GM19328 (cell line): ENCODE data around the gene FAM72C.
A peak's percentile ranks its signal among the peaks of the same experiment; 100 is the strongest.
"Not testable (repeated sequence)": the region's sequence is repeated elsewhere in the genome, so short reads cannot be mapped to it uniquely, and the experiment has no call there.

Source experiments
- ATAC-seq: cut with Tn5 transposase; IDR thresholded peaks from one replicate; pipeline ENCODE4 v1.9.1; 2021; ENCODE audit warnings: mild to moderate bottlenecking, moderate library complexity; ENCODE audit not compliant: unreplicated experiment

The FAM72C gene

GRCh38 chr1:143971924-143972700 is at the start of gene FAM72C:
Gene FAM72C, minus strand, starts transcription at chr1:143971986. Its CDS starts 845 bp downstream, at chr1:143971141.
- peak; percentile 77 for ATAC-seq

- not testable (repeated sequence) for ATAC-seq
These were observed 48.4 kb upstream of the FAM72C start for GRCh38 chr1:144020001-144020738.

- not testable (repeated sequence) for ATAC-seq
These were observed 47.3 kb upstream of the FAM72C start for GRCh38 chr1:144019101-144019500.

- ATAC-seq: not testable (repeated sequence)
These were observed 43.6 kb upstream of the FAM72C start for GRCh38 chr1:144015180-144015966.

- not testable (repeated sequence) for ATAC-seq
These were observed 42.7 kb upstream of the FAM72C start for GRCh38 chr1:144014528-144014927.

- not testable (repeated sequence) for ATAC-seq
These were observed 42.3 kb upstream of the FAM72C start for GRCh38 chr1:144014121-144014520.

GRCh38 chr1:144012168-144012733 is 40.5 kb upstream of the FAM72C start:
- peak; percentile 99 for ATAC-seq

GRCh38 chr1:144009410-144009809 is 37.6 kb upstream of the FAM72C start:
- not testable (repeated sequence) for ATAC-seq

GRCh38 chr1:144004259-144004658 is 32.5 kb upstream of the FAM72C start:
- ATAC-seq: not testable (repeated sequence)

- ATAC-seq: not testable (repeated sequence)
These were observed 31.7 kb upstream of the FAM72C start for GRCh38 chr1:144003306-144004029.

- peak; percentile 55 for ATAC-seq
These were observed 30.5 kb upstream of the FAM72C start for GRCh38 chr1:144002141-144002881.

- not testable (repeated sequence) for ATAC-seq
These were observed 29.3 kb upstream of the FAM72C start for GRCh38 chr1:144001077-144001476.

- not testable (repeated sequence) for ATAC-seq
These were observed 24.2 kb upstream of the FAM72C start for GRCh38 chr1:143996020-143996419.

GRCh38 chr1:143993301-143993907 is 21.6 kb upstream of the FAM72C start:
- not testable (repeated sequence) for ATAC-seq

GRCh38 chr1:143990699-143991098 is 18.9 kb upstream of the FAM72C start:
- ATAC-seq: not testable (repeated sequence)

GRCh38 chr1:143989719-143990118 is 17.9 kb upstream of the FAM72C start:
- ATAC-seq: not testable (repeated sequence)

GRCh38 chr1:143989427-143989712 is 17.6 kb upstream of the FAM72C start:
- not testable (repeated sequence) for ATAC-seq

GRCh38 chr1:143988602-143989426 is 17.0 kb upstream of the FAM72C start:
- ATAC-seq: not testable (repeated sequence)
